GM12878 (cell line): ENCODE measurements around the gene TRIM63. TPM values are rescaled to one million over a fixed set of nuclear protein-coding genes. Genes with fewer than 3 reads are reported as not detected.

ENCODE experiments used
- ATAC-seq: fragments of 200-7000 bp; cut with Tn5 transposase; 3 replicates; pipeline ENCODE4 v1.9.1; 2020; ENCODE audit warnings: mild to moderate bottlenecking, moderate library complexity
- BruUV-seq: library from RNA; stranded (reverse); fragments of 400-500 nt; replicated peaks from 2 replicates; lab custom pipeline; 2021; lab: Mats Ljungman, UMichigan
- CTCF ChIA-PET: fragments of 300-600 bp; sonication (Branson Sonifier 250); formaldehyde crosslinking; extraction: SDS; loops from one replicate; lab custom pipeline; 2021; ENCODE audit warnings: inconsistent platforms; lab: Yijun Ruan, JAX
- POLR2A ChIA-PET: fragments of 350-600 bp; formaldehyde crosslinking; extraction: SDS; loops from one replicate; lab custom pipeline; 2021; ENCODE audit warnings: inconsistent platforms; lab: Charles Lee
- RAD21 ChIA-PET: fragments of 300-600 bp; sonication (Branson Sonifier 250); formaldehyde crosslinking; loops from one replicate; lab custom pipeline; 2023; ENCODE audit warnings: antibody characterized with exemption; ENCODE audit not compliant: unreplicated experiment; lab: Charles Lee
- SMC1A ChIA-PET: fragments of 300-600 bp; sonication (Branson Sonifier 250); formaldehyde crosslinking; loops from one replicate; lab custom pipeline; 2023; ENCODE audit not compliant: unreplicated experiment, uncharacterized antibody; lab: Charles Lee
- DNase-seq: peaks from one replicate; pipeline ENCODE4 v3.0.0-alpha.2; 2011; ENCODE audit warnings: low read depth, low spot score
- FAIRE-seq: peaks from 3 replicates; lab custom pipeline; 2011; peaks lifted over from hg19 to GRCh38; lab: Jason Lieb, UNC
- H2AFZ ChIP-seq: 2 replicates; pipeline ENCODE4 v1.6.0; 2011; ENCODE audit warnings: low read depth, low read length, control low read depth; ENCODE audit not compliant: control insufficient read depth
- H3K27ac ChIP-seq: 2 replicates; pipeline ENCODE4 v1.5.1; 2011; ENCODE audit warnings: control low read depth; ENCODE audit not compliant: control insufficient read depth, insufficient read depth
- H3K27me3 ChIP-seq, 2 experiments: replicated peaks in 1 of 2; 2 replicates each; pipeline versions ENCODE4 v1.6.0 to v1.6.1; 2011; ENCODE audit warnings: low read length in 1 of 2; ENCODE audit not compliant: control insufficient read depth in 2 of 2, insufficient read depth in 2 of 2
- H3K36me3 ChIP-seq, 2 experiments: 2 replicates each; pipeline ENCODE4 v1.5.1; 2011; ENCODE audit warnings: low read length in 1 of 2; ENCODE audit not compliant: control insufficient read depth in 2 of 2, insufficient read depth in 2 of 2
- H3K4me1 ChIP-seq: 2 replicates; pipeline ENCODE4 v1.6.1; 2011; ENCODE audit warnings: mild to moderate bottlenecking, low read length, moderate library complexity, mixed read lengths; ENCODE audit not compliant: control insufficient read depth, insufficient read depth
- H3K4me2 ChIP-seq: 2 replicates; pipeline ENCODE4 v1.6.0; 2011; ENCODE audit warnings: control low read depth; ENCODE audit not compliant: control insufficient read depth, insufficient read depth
- H3K4me3 ChIP-seq: fragments of 200-600 bp; sonication (generic); 2 replicates; pipeline ENCODE4 v1.5.1; 2016
- H3K79me2 ChIP-seq: 2 replicates; pipeline ENCODE4 v1.6.0; 2011; ENCODE audit warnings: low read length; ENCODE audit not compliant: control insufficient read depth, insufficient read depth
- H3K9ac ChIP-seq: 2 replicates; pipeline ENCODE4 v1.8.0; 2011; ENCODE audit warnings: low read length, control low read depth, mixed read lengths; ENCODE audit not compliant: control insufficient read depth, insufficient read depth
- H3K9me3 ChIP-seq: replicated peaks from 3 replicates; pipeline ENCODE4 v1.5.1; 2011; ENCODE audit warnings: mild to moderate bottlenecking, low read length; ENCODE audit not compliant: control insufficient read depth, insufficient read depth
- H4K20me1 ChIP-seq: 2 replicates; pipeline ENCODE4 v1.6.0; 2011; ENCODE audit not compliant: control insufficient read depth, insufficient read depth
- CREM ChIP-seq: IDR thresholded peaks from 2 replicates; pipeline ENCODE4 v1.6.1; 2014; ENCODE audit warnings: antibody characterized with exemption, low read depth
- FOXM1 ChIP-seq: IDR thresholded peaks from 2 replicates; pipeline ENCODE4 v1.6.1; 2012; ENCODE audit warnings: low read depth, mild to moderate bottlenecking, inconsistent platforms, low read length, moderate library complexity
- GATAD2B ChIP-seq: fragments of 450-650 bp; conservative IDR thresholded peaks from 2 replicates; pipeline ENCODE4 v1.6.1; 2017; ENCODE audit warnings: low read depth, mild to moderate bottlenecking, moderate library complexity
- NFXL1 ChIP-seq: fragments of 450-650 bp; IDR thresholded peaks from 2 replicates; pipeline ENCODE4 v1.6.1; 2017; ENCODE audit warnings: antibody characterized with exemption, mild to moderate bottlenecking, borderline replicate concordance
- NFYB ChIP-seq: IDR thresholded peaks from 2 replicates; pipeline ENCODE4 v1.6.1; 2011; ENCODE audit warnings: low read depth, mild to moderate bottlenecking, low read length, improper control_type of control experiment, moderate library complexity; ENCODE audit not compliant: insufficient read depth
- RELA ChIP-seq: fragments of 450-650 bp; IDR thresholded peaks from 2 replicates; pipeline ENCODE4 v1.8.0; 2014; ENCODE audit warnings: borderline replicate concordance; ENCODE audit not compliant: partially characterized antibody
- SMC3 ChIP-seq: IDR thresholded peaks from 2 replicates; pipeline ENCODE4 v1.6.1; 2011; ENCODE audit warnings: low read length, improper control_type of control experiment, borderline replicate concordance
- WGBS: methylation state at CpG from one replicate; pipeline ENCODE4 v1.1.6; 2016; ENCODE audit warnings: low lambda C conversion rate; ENCODE audit not compliant: insufficient replicate concordance, insufficient coverage; ENCODE audit errors: missing lambda C conversion rate; 5-methylcytosine and 5-hydroxymethylcytosine counted together
- in situ Hi-C: fragments of 300-500 bp; cut with MboI; formaldehyde crosslinking; loops from 9 replicates; pipeline ENCODE4 v1.14.3; 2018; ENCODE audit warnings: mixed read lengths
- intact Hi-C: fragments of 100-400 bp; cut with micrococcal nuclease; formaldehyde crosslinking; loops from one replicate; pipeline ENCODE4 v1.14.2; 2022; ENCODE audit not compliant: unreplicated experiment
- polyA plus RNA-seq, 11 experiments: library from polyadenylated mRNA; depleted of rRNA in 4 of 11; unstranded in 6 of 11; stranded (reverse) in 5 of 11; fragments of >200 nt; fragmentation: Nextera tagmentation in 4 of 11; fragmentation: Illumina TruSeq in 1 of 11; extraction: Ambion mirVana in 4 of 11; extraction: Trizol in 1 of 11; gene quantifications; 1 replicate in 1 of 11; 2 replicates in 10 of 11; pipeline versions ENCODE4 v1.2.1 to v1.2.3, GENCODE V29; 2011 to 2016; ENCODE audit warnings: inconsistent platforms in 2 of 11, missing spikeins in 2 of 11, low read depth in 1 of 11
- total RNA-seq, 4 experiments: library from RNA; depleted of rRNA in 3 of 4; stranded (reverse); fragments of >200 nt in 3 of 4; fragmentation: Illumina TruSeq in 1 of 4; extraction: Trizol in 1 of 4; gene quantifications; 2 replicates each; pipeline versions ENCODE4 v1.2.1 to v1.2.3, GENCODE V29; 2013 to 2021
- TF ChIP-seq, protein P1 (sequence below): fragments of 450-650 bp; IDR thresholded peaks from 2 replicates; pipeline ENCODE4 v1.6.1; 2017; ENCODE audit warnings: low read depth, mild to moderate bottlenecking, moderate library complexity
- TF ChIP-seq, protein P2 (sequence below): IDR thresholded peaks from 2 replicates; pipeline ENCODE4 v1.6.1; 2012; ENCODE audit warnings: low read depth, low read length, improper control_type of control experiment
- TF ChIP-seq, protein P3 (sequence below): IDR thresholded peaks from 2 replicates; pipeline ENCODE4 v1.6.1; 2011; ENCODE audit warnings: mild to moderate bottlenecking, low read depth, low read length, moderate library complexity; ENCODE audit not compliant: insufficient replicate concordance
- TF ChIP-seq, protein P4 (sequence below): fragments of 450-650 bp; IDR thresholded peaks from 2 replicates; pipeline ENCODE4 v1.6.1; 2017; ENCODE audit warnings: antibody characterized with exemption, mild to moderate bottlenecking, moderate library complexity
- TF ChIP-seq, protein P5 (sequence below): fragments of 450-650 bp; IDR thresholded peaks from 2 replicates; pipeline ENCODE4 v1.6.1; 2014; ENCODE audit warnings: mild to moderate bottlenecking

Gene TRIM63
- total and polyA plus RNA-seq, 10 of the 15 experiments (the other 5 are each of a cell fraction or from before 2014, with no cell fraction given): not detected

DNA sequence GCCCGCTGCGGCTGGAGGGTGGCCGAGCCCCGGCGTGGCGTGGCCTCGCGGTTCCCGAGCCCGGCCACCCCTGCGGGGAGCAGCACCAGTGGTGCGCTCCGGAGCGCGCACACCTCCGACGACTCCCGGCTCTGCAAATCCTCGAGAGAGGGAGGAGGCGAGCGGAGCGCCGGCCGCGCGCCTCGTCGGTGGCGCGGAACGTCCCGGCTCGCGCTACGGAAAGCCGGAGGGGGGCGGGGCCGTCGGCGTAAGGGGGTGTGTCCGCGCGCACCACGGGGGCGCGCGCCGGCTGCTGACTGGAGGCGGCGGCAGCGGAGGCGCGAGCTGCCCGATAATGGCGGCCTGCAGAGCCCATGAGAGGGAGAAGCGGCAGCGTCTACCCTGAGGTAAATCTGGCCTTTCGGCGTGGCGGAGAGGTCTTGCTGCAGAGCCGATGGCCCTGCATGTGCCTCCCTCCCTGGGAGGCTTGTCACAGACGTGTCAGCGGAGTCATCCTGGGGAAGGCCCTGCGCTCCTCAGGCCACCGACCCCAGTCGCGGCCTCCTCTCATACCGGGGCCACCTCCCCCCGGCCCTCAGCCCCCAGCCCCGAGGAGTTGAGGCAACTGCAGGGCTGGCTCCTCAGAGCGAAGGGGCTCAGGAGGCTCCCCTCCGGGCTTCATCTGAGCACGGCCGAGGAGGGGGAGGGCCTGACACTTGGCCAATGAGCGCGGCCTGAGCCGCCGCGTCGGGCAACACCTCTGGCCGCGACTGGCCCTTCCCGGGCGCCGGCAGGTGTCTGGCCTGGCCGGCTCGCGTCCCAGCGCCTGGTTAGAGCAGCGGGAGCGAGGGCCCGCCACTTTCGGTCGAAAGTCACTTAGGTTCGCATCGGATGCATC lies 44.3 kb upstream of the TRIM63 start, which contains the start of gene PDIK1L:
TSS of gene PDIK1L (plus strand) at position 295 of the 877 bp plus-strand sequence. CDS start 2,485 bp downstream, outside the sequence.
- ATAC-seq (peak; percentile 86), FAIRE-seq (peak; percentile 89), DNase-seq (peak; percentile 73)
- H3K4me3 ChIP-seq: peak within 1 kb of the TSS; percentile 89
- CTCF ChIA-PET: interaction anchor here (1.5 to 3.1 kb wide), 4 partner anchors 13 to 252 kb away, joined by 3 to 24 read pairs (median 13); partner anchors contain the start of gene CEP85
- H3K4me1 ChIP-seq: peaks cover 12% of the 10 kb centered on the region
- H2AFZ ChIP-seq: peak within 1 kb of the TSS; percentile 91
- H3K4me2 ChIP-seq: peak within 1 kb of the TSS; percentile 91
- SMC1A ChIA-PET: interaction anchor here (0.7 to 2.5 kb wide), 5 partner anchors 10 to 78 kb away, joined by 3 to 16 read pairs (median 4); no protein-coding TSS in a partner anchor
- no peaks in the 10 kb centered on the region for H4K20me1 ChIP-seq
- BruUV-seq: no TSS peak
- no peaks in the 10 kb centered on the region for H3K36me3 ChIP-seq
- intact Hi-C loops: loop anchor here (2.0 kb wide), 1 partner anchor 123 kb away; the partner anchor contains the start of gene CEP85
- H3K79me2 ChIP-seq: peaks cover 18% of the 10 kb centered on the region
- H3K27ac ChIP-seq: peak within 1 kb of the TSS; percentile 85
- POLR2A ChIA-PET: interaction anchor here (0.7 to 2.9 kb wide), 3 partner anchors 15 to 252 kb away, joined by 3 to 13 read pairs (median 4); partner anchors contain the start of gene AUNIP
- in situ Hi-C loops: no loop called here
- H3K9ac ChIP-seq: peak within 1 kb of the TSS; percentile 86
- H3K9me3 ChIP-seq: no peaks in the 10 kb centered on the region
- WGBS: under 1% methylated on average over 71 of the region's 96 CpGs
- H3K27me3 ChIP-seq: no peaks in the 10 kb centered on the region
- RAD21 ChIA-PET: interaction anchor here (1.2 to 3.4 kb wide), 3 partner anchors 12 to 31 kb away, joined by 3 to 19 read pairs (median 6); no protein-coding TSS in a partner anchor
- TF ChIP-seq SMC3: no peak
- TF ChIP-seq NFYB: peak; percentile 71; the same call in 1 of the 2 replicates
- TF ChIP-seq GATAD2B: peak; percentile 18; the same call in 1 of the 2 replicates
- 0 out of 2 replicates have a peak, but pooled peaks have one; percentile 48 for TF ChIP-seq CREM
- TF ChIP-seq, protein P1, sequence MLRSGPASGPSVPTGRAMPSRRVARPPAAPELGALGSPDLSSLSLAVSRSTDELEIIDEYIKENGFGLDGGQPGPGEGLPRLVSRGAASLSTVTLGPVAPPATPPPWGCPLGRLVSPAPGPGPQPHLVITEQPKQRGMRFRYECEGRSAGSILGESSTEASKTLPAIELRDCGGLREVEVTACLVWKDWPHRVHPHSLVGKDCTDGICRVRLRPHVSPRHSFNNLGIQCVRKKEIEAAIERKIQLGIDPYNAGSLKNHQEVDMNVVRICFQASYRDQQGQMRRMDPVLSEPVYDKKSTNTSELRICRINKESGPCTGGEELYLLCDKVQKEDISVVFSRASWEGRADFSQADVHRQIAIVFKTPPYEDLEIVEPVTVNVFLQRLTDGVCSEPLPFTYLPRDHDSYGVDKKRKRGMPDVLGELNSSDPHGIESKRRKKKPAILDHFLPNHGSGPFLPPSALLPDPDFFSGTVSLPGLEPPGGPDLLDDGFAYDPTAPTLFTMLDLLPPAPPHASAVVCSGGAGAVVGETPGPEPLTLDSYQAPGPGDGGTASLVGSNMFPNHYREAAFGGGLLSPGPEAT: peak; percentile 50; the same call in 1 of the 2 replicates
- TF ChIP-seq, protein P2, sequence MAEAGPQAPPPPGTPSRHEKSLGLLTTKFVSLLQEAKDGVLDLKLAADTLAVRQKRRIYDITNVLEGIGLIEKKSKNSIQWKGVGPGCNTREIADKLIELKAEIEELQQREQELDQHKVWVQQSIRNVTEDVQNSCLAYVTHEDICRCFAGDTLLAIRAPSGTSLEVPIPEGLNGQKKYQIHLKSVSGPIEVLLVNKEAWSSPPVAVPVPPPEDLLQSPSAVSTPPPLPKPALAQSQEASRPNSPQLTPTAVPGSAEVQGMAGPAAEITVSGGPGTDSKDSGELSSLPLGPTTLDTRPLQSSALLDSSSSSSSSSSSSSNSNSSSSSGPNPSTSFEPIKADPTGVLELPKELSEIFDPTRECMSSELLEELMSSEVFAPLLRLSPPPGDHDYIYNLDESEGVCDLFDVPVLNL: no peak; the same call in 1 of the 2 replicates
- TF ChIP-seq FOXM1: no peak
- TF ChIP-seq, protein P3, sequence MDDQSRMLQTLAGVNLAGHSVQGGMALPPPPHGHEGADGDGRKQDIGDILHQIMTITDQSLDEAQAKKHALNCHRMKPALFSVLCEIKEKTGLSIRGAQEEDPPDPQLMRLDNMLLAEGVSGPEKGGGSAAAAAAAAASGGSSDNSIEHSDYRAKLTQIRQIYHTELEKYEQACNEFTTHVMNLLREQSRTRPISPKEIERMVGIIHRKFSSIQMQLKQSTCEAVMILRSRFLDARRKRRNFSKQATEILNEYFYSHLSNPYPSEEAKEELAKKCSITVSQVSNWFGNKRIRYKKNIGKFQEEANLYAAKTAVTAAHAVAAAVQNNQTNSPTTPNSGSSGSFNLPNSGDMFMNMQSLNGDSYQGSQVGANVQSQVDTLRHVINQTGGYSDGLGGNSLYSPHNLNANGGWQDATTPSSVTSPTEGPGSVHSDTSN: no peak
- no peak for TF ChIP-seq NFXL1
- TF ChIP-seq, protein P4, sequence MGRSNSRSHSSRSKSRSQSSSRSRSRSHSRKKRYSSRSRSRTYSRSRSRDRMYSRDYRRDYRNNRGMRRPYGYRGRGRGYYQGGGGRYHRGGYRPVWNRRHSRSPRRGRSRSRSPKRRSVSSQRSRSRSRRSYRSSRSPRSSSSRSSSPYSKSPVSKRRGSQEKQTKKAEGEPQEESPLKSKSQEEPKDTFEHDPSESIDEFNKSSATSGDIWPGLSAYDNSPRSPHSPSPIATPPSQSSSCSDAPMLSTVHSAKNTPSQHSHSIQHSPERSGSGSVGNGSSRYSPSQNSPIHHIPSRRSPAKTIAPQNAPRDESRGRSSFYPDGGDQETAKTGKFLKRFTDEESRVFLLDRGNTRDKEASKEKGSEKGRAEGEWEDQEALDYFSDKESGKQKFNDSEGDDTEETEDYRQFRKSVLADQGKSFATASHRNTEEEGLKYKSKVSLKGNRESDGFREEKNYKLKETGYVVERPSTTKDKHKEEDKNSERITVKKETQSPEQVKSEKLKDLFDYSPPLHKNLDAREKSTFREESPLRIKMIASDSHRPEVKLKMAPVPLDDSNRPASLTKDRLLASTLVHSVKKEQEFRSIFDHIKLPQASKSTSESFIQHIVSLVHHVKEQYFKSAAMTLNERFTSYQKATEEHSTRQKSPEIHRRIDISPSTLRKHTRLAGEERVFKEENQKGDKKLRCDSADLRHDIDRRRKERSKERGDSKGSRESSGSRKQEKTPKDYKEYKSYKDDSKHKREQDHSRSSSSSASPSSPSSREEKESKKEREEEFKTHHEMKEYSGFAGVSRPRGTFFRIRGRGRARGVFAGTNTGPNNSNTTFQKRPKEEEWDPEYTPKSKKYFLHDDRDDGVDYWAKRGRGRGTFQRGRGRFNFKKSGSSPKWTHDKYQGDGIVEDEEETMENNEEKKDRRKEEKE: no peak; the same call in 1 of the 2 replicates
- no peak for TF ChIP-seq RELA
- TF ChIP-seq, protein P5, sequence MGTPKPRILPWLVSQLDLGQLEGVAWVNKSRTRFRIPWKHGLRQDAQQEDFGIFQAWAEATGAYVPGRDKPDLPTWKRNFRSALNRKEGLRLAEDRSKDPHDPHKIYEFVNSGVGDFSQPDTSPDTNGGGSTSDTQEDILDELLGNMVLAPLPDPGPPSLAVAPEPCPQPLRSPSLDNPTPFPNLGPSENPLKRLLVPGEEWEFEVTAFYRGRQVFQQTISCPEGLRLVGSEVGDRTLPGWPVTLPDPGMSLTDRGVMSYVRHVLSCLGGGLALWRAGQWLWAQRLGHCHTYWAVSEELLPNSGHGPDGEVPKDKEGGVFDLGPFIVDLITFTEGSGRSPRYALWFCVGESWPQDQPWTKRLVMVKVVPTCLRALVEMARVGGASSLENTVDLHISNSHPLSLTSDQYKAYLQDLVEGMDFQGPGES: 0 out of 2 replicates have a peak, but pooled peaks have one; percentile 39
